HG02642 (cell line): ENCODE measurements around the gene ALX3.

Experiments
- ATAC-seq: cut with Tn5 transposase; IDR thresholded peaks from one replicate; pipeline ENCODE4 v1.9.1; 2021; ENCODE audit warnings: mild to moderate bottlenecking; ENCODE audit not compliant: unreplicated experiment, poor library complexity

Gene ALX3

DNA sequence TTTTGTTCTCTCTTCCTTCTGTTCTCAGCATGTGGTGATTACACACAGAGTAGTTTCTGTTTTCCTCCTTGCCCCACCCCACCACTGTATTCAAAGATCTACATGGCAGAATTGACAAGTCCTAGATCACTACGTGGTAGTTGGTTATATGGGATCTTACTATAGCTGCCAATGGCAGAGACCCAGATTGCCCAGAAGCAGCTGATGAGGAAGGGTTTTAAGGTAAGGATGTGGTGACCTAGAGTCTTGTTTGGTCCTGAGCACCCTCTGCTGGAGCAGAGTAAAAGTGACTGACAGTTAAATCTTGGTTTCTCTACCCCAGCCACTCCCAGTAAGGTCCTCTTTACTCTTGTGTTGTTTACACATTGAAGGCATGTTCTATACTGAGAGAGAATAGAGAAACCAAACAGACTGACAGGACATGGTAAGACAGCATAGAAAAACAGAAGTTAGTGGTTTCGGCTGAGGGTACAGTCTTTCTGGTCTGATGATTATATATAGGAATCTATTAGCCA, 58.9 kb downstream of the ALX3 start:
- ATAC-seq = peak; percentile 95
